Astrocyte (in vitro differentiated cells and primary cell): ENCODE data around the gene CUL7. TPM values are rescaled to one million over a fixed set of nuclear protein-coding genes. Genes with fewer than 3 reads are reported as not detected.
A peak's percentile ranks its signal among the peaks of the same experiment; 100 is the strongest.

Source experiments
- DNase-seq: peaks from one replicate; pipeline ENCODE4 v3.0.0-alpha.2; 2010; ENCODE audit warnings: low read depth
- FAIRE-seq: peaks from 2 replicates; lab custom pipeline; 2011; peaks lifted over from hg19 to GRCh38; lab: Jason Lieb, UNC
- H2AFZ ChIP-seq: 2 replicates; pipeline ENCODE4 v1.6.0; 2012; ENCODE audit warnings: low read depth, low read length, inconsistent platforms
- H3K27ac ChIP-seq: 2 replicates; pipeline ENCODE4 v1.5.1; 2011; ENCODE audit warnings: low read depth, low read length, inconsistent platforms
- H3K27me3 ChIP-seq: 2 replicates; pipeline ENCODE4 v1.6.0; 2011; ENCODE audit warnings: low read length, inconsistent platforms; ENCODE audit not compliant: insufficient read depth
- H3K36me3 ChIP-seq: 2 replicates; pipeline ENCODE4 v1.5.1; 2011; ENCODE audit warnings: low read length, inconsistent platforms; ENCODE audit not compliant: insufficient read depth
- H3K4me1 ChIP-seq: 2 replicates; pipeline ENCODE4 v1.5.1; 2011; ENCODE audit warnings: low read length, inconsistent platforms; ENCODE audit not compliant: insufficient read depth
- H3K4me2 ChIP-seq: 2 replicates; pipeline ENCODE4 v1.6.0; 2012; ENCODE audit warnings: low read length, inconsistent platforms
- H3K4me3 ChIP-seq: 2 replicates; pipeline ENCODE4 v1.5.1; 2011; ENCODE audit warnings: low read depth, mild to moderate bottlenecking, low read length, inconsistent platforms; ENCODE audit not compliant: insufficient read depth
- H3K79me2 ChIP-seq: 2 replicates; pipeline ENCODE4 v1.6.0; 2012; ENCODE audit warnings: mild to moderate bottlenecking, low read length, inconsistent platforms; ENCODE audit not compliant: insufficient read depth
- H3K9ac ChIP-seq: 2 replicates; pipeline ENCODE4 v1.6.0; 2012; ENCODE audit warnings: mild to moderate bottlenecking, low read length, inconsistent platforms
- H3K9me3 ChIP-seq: 2 replicates; pipeline ENCODE4 v1.5.1; 2012; ENCODE audit warnings: low read depth, mild to moderate bottlenecking, low read length, inconsistent platforms; ENCODE audit not compliant: insufficient read depth
- H4K20me1 ChIP-seq: 2 replicates; pipeline ENCODE4 v1.6.0; 2012; ENCODE audit warnings: low read length, inconsistent platforms; ENCODE audit not compliant: insufficient read depth
- H3K27ac Mint-ChIP-seq: one replicate; pipeline ENCODE4 v1.8.0; 2021; ENCODE audit warnings: mild to moderate bottlenecking, mixed read lengths; ENCODE audit not compliant: unreplicated experiment
- H3K27me3 Mint-ChIP-seq: one replicate; pipeline ENCODE4 v1.8.0; 2021; ENCODE audit warnings: low read depth, mixed read lengths; ENCODE audit not compliant: unreplicated experiment
- H3K36me3 Mint-ChIP-seq: one replicate; pipeline ENCODE4 v1.8.0; 2021; ENCODE audit warnings: low read depth, mixed read lengths; ENCODE audit not compliant: unreplicated experiment
- H3K4me1 Mint-ChIP-seq: one replicate; pipeline ENCODE4 v1.8.0; 2021; ENCODE audit warnings: low read depth, mixed read lengths; ENCODE audit not compliant: unreplicated experiment
- H3K4me3 Mint-ChIP-seq: one replicate; pipeline ENCODE4 v1.8.0; 2021; ENCODE audit warnings: mild to moderate bottlenecking, moderate library complexity, mixed read lengths; ENCODE audit not compliant: unreplicated experiment
- H3K9me3 Mint-ChIP-seq: one replicate; pipeline ENCODE4 v1.8.0; 2021; ENCODE audit warnings: mild to moderate bottlenecking, mixed read lengths; ENCODE audit not compliant: unreplicated experiment
- EZH2 ChIP-seq: IDR thresholded peaks from 2 replicates; pipeline ENCODE4 v1.6.1; 2012; ENCODE audit warnings: mild to moderate bottlenecking, low read length, inconsistent platforms; ENCODE audit not compliant: insufficient read depth
- total RNA-seq: library from RNA; stranded (reverse); gene quantifications from 2 replicates; pipeline ENCODE4 v1.2.1, GENCODE V29; 2021
- TF ChIP-seq, protein P1 (sequence below): IDR thresholded peaks from 2 replicates; pipeline ENCODE4 v1.5.1; 2011; ENCODE audit warnings: low read depth, mild to moderate bottlenecking, inconsistent platforms, low read length, moderate library complexity; ENCODE audit not compliant: insufficient read depth

Gene CUL7
- total RNA-seq, 1 donor from 2014 or later, result 21.2 TPM

- Mint-ChIP-seq H3K27ac (peak overlapping the region; percentile 48), H3K27me3 (no peaks in the 10 kb centered on the region), H3K9me3 (no peaks in the 10 kb centered on the region), H3K36me3 (peaks cover 10% of the 10 kb centered on the region), H3K4me1 (peaks cover 28% of the 10 kb centered on the region), H3K4me3 (peak overlapping the region; percentile 92)
- TF ChIP-seq EZH2, result no peak
- TF ChIP-seq, protein P1, sequence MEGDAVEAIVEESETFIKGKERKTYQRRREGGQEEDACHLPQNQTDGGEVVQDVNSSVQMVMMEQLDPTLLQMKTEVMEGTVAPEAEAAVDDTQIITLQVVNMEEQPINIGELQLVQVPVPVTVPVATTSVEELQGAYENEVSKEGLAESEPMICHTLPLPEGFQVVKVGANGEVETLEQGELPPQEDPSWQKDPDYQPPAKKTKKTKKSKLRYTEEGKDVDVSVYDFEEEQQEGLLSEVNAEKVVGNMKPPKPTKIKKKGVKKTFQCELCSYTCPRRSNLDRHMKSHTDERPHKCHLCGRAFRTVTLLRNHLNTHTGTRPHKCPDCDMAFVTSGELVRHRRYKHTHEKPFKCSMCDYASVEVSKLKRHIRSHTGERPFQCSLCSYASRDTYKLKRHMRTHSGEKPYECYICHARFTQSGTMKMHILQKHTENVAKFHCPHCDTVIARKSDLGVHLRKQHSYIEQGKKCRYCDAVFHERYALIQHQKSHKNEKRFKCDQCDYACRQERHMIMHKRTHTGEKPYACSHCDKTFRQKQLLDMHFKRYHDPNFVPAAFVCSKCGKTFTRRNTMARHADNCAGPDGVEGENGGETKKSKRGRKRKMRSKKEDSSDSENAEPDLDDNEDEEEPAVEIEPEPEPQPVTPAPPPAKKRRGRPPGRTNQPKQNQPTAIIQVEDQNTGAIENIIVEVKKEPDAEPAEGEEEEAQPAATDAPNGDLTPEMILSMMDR, result no peak
- DNase-seq (peak; percentile 45), FAIRE-seq (no peak)
- H2AFZ ChIP-seq, result peak overlapping the region; percentile 64
- H3K4me1 ChIP-seq, result peaks cover 32% of the 10 kb centered on the region
- H3K9ac ChIP-seq, result peak overlapping the region; percentile 99
- peaks cover 55% of the 10 kb centered on the region for H3K79me2 ChIP-seq
- H3K27ac ChIP-seq, result peak overlapping the region; percentile 91
- H4K20me1 ChIP-seq, result peaks cover 36% of the 10 kb centered on the region
- H3K36me3 ChIP-seq, result no peaks in the 10 kb centered on the region
- peak overlapping the region; percentile 98 for H3K4me3 ChIP-seq
- H3K27me3 ChIP-seq, result no peaks in the 10 kb centered on the region
- peak overlapping the region; percentile 97 for H3K4me2 ChIP-seq
- no peaks in the 10 kb centered on the region for H3K9me3 ChIP-seq
Observed at GRCh38 chr6:43076464-43077332, 23.0 kb upstream of the CUL7 start.

- Mint-ChIP-seq H3K9me3 (no peaks in the 10 kb centered on the region), H3K36me3 (peaks cover 7% of the 10 kb centered on the region), H3K27ac (peak within 1 kb of the TSS; percentile 83), H3K27me3 (no peaks in the 10 kb centered on the region), H3K4me1 (peaks cover 32% of the 10 kb centered on the region), H3K4me3 (peak within 1 kb of the TSS; percentile 92)
- Histone ChIP-seq H4K20me1 (peaks cover 28% of the 10 kb centered on the region), H3K9me3 (no peaks in the 10 kb centered on the region), H3K27ac (peak within 1 kb of the TSS; percentile 91), H3K4me3 (peak within 1 kb of the TSS; percentile 98), H3K4me1 (peaks cover 29% of the 10 kb centered on the region), H3K36me3 (no peaks in the 10 kb centered on the region), H3K79me2 (peaks cover 47% of the 10 kb centered on the region), H3K4me2 (peak within 1 kb of the TSS; percentile 97), H3K9ac (peak within 1 kb of the TSS; percentile 99), H2AFZ (peak within 1 kb of the TSS; percentile 64), H3K27me3 (no peaks in the 10 kb centered on the region)
- no peak for DNase-seq
- no peak for TF ChIP-seq EZH2
- TF ChIP-seq, protein P1, result no peak
- no peak for FAIRE-seq
Observed at GRCh38 chr6:43075670-43076463, 22.2 kb upstream of the CUL7 start, which contains the start of gene PTK7. TSS of gene PTK7 (plus strand) at chr6:43076314. CDS start at chr6:43076489, 175 bp downstream.
